C4-2B (cell line): Measurements from ENCODE around the gene MYO7B.

Source experiments
- CTCF ChIP-seq: fragments of 450-650 bp; conservative IDR thresholded peaks from 2 replicates; pipeline ENCODE4 v1.5.1; 2017; ENCODE audit warnings: mild to moderate bottlenecking
- ZFX ChIP-seq: fragments of 450-650 bp; IDR thresholded peaks from 2 replicates; pipeline ENCODE4 v1.6.1; 2017

GRCh38 chr2:127638361-127639110 lies 103.1 kb downstream of the MYO7B start:
- TF ChIP-seq CTCF (no peak), ZFX (no peak)
